Measurements from ENCODE around the gene ECEL1. TPM values are rescaled to one million over a fixed set of nuclear protein-coding genes. Genes with fewer than 3 reads are reported as not detected.
"Not testable (repeated sequence)": the region's sequence is repeated elsewhere in the genome, so short reads cannot be mapped to it uniquely, and the experiment has no call there.

The ECEL1 gene
- total RNA-seq, 2 donors from 2014 or later, result not detected

DNA sequence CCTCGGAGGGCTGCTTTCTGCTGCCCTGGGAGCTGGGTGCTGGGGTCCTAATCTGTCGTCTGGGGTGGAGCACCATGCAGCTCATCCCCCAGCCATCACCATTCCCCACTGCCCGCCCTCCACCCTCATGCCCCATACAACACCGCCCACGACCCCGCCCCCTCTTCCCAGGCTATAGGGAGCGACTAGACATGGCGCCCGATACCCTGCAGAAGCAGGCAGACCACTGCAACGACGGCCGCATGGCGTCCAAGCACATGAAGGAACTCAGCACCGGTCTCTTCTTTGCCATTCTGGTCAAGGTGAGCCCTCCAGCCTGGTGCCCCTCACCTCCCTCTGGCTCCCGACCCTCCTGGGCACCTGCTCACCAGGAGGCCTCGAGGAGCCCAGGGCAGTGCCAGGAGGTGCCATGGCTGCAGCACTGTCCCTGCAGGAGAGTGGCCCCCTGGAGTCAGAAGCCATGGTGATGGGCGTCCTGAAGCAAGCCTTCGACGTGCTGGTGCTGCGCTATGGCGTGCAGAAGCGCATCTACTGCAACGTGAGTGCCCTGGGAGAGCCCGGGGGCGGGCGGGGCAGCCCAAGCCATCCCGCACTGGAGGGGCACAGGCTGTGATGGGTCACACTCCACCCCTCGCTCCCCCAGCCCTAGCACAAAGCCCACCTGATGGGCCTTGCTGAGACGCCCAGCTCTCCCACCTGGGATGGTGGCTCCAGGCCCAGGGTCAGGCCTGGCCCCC lies 42.3 kb downstream of the ECEL1 start:
- not testable (repeated sequence) for H3K27ac Mint-ChIP-seq; H3K36me3 Mint-ChIP-seq; DNase-seq (ENCODE audit: low spot score in 2 of 2); ATAC-seq; H3K9me3 Mint-ChIP-seq

DNA sequence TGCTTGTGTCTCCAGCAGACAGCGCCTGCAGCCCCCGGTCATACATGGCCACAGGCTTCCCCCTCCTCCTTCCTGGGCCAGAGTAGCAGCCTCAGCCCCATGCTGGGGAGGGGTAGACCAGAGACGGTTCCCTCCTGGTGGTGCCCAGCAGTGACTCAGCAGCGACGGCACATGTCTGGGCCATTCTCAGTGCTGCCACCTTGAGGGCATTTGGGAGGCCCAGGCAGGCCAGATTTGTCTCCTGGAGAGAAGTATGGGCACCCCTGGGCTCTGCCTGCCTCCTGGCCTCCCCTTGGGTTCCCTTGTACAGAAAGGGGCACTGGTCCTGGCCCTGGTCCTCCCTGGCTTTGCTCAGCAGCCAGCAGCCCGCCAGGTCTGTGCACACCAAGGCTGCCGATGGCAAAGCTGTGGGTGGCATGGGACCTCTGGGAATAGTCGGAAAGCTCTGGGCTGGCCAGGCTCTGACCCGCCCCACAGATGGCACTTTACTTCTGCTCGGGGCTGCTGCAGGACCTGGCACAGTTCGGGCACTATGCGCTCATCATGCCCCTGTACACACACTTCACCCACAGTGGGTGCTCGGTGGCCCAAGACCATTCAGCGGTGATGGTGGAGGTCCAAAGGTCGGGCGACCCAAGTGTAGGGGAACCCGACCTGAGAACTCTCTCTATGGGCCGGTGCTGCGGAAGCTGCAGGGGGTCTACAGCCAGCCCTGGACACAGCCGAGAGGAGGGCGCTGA lies 43.1 kb downstream of the ECEL1 start:
- ATAC-seq, result peak; percentile 65 to 73
- peak in 1 of 2 donors; percentile 82 for DNase-seq (ENCODE audit: low spot score in 2 of 2)
- H3K9me3 Mint-ChIP-seq, result no peaks in the 10 kb centered on the region
- peak overlapping the region in 1 of 2 donors; percentile 72 for H3K27ac Mint-ChIP-seq
- no peaks in the 10 kb centered on the region for H3K36me3 Mint-ChIP-seq

DNA sequence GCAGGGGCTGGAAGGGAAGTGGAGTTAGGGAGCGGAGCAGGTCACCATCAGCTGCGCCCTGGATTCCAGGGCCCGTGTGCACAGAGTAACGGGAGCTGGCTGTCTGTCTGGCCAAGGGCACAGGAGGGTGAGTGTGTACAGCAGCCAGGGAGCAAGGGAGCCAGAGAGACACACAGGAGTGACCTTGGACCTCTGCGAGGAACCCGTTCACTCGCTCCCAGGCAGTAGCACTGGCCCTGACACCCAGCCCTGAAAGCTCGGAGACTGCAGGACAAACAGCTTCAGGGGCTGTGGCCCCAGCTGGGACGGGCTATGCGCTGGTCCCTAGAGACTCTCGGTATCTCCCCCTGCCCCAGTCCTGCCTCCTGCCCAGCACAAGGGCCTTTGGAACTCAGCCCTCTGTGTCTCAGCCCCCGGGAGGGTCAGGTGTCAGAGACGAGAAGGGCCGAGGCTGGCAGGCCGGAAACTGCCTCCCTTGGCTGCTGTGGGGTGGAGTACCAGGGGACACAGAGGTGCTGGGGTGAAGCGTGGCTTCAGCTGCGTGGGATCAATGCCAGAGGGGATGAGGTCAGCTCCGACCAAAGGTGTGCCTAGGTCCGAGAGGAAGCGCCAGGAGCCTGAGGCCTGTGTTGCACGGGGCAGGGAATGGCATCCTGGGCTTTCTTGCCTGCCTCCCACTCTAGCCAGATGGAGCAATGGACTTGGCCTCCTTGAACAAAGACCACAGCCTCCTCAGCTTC lies 43.8 kb downstream of the ECEL1 start:
- not testable (repeated sequence) for H3K36me3 Mint-ChIP-seq; ATAC-seq; H3K9me3 Mint-ChIP-seq; DNase-seq (ENCODE audit: low spot score in 2 of 2)
- peak overlapping the region in 1 of 2 donors; percentile 72 for H3K27ac Mint-ChIP-seq

DNA sequence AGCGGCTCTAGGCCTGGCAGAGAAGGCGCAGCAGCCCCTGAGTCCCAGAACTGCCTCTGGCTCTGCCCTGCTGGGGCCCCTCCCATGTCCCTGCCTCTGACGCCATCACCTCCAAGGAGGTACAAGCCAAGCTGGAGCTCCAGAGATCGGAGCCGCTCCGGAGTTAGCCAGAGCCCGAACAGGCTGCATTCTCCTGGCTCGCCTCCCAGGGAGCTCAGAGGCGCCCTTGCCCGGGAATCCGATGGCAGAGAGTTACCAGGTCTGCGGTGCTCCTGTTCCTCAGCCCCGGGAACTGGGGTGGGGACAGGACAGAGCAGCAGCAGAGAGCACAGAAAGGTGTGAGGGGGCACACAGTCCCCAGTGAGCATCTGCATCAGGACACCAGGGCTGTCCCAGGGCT lies 44.6 kb downstream of the ECEL1 start:
- not testable (repeated sequence) for H3K9me3 Mint-ChIP-seq; ATAC-seq; DNase-seq (ENCODE audit: low spot score in 2 of 2); H3K36me3 Mint-ChIP-seq; H3K27ac Mint-ChIP-seq

DNA sequence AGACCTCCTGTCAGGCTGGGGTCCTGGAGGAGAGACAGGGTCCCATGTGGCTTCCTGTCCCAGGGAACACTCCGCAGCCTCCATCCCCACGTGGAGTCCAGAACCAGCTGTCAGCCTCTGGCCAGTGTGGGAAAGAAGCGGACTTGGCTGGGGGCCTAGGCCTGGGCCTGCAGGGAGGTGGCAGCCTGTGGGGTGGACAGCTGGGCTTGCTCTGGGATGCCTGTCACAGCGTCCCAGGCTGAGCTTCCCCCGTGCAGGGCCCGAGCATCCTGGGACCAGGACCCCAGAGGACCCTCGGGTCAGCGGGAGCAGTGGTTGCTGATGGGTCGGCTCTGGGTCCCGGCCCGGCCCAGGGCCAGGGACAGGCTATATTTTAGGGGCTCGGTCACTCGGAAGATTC lies 45.2 kb downstream of the ECEL1 start:
- not testable (repeated sequence) for H3K9me3 Mint-ChIP-seq, ATAC-seq, H3K36me3 Mint-ChIP-seq

DNA sequence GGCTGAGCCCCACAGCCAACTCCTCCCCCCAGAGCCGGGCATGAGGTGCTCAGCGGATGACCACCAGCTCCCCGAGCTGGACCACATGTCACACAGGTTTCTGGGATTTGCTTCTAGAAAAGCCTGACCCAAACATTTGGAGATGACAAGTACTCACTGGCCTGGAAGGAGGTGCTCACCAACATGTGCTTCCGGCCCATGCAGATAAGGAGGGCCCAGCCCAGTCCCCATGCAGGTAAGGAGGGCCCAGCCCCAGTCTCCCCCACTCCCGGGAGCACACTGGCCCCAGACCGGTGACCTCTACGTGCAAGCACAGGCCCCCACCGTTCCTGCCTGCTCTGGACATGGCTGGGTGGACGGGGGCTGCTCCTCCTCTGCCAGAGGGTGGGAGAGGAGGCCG lies 45.7 kb downstream of the ECEL1 start:
- H3K9me3 Mint-ChIP-seq; DNase-seq (ENCODE audit: low spot score in 2 of 2); ATAC-seq; H3K36me3 Mint-ChIP-seq; H3K27ac Mint-ChIP-seq: not testable (repeated sequence)

More for the DNA sequence above, 45.2 kb downstream of the ECEL1 start:
- not testable (repeated sequence) for DNase-seq (ENCODE audit: low spot score in 2 of 2); H3K27ac Mint-ChIP-seq

DNA sequence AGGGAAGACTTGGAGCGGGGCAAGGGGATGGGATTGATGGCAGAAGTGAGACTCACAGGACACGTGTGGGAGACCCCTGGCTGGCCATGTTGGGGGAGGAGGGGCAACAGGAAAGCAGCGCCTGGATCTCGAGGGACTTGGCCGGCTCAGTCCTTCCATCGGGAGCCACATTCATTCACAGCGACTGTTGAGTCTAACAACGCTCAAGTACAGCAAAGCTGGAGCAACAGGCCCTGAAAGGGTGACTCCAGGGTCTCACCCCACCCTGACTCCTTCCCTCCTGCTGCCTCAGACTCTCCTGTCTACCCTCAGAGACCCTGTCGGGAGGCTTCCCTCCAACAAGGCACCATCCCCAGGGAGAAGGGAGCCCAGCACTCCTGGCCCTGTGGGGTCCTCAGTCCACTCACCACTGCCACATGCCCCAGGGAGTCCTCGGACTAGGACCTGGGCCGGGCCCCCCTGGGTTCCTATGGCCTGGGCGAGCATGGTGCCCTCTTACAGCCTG lies 46.4 kb downstream of the ECEL1 start:
- Mint-ChIP-seq H3K36me3 (no peaks in the 10 kb centered on the region), H3K27ac (no peak overlapping the region), H3K9me3 (no peaks in the 10 kb centered on the region)
- ATAC-seq, result no peak
- DNase-seq (ENCODE audit: low spot score in 2 of 2), result no peak

DNA sequence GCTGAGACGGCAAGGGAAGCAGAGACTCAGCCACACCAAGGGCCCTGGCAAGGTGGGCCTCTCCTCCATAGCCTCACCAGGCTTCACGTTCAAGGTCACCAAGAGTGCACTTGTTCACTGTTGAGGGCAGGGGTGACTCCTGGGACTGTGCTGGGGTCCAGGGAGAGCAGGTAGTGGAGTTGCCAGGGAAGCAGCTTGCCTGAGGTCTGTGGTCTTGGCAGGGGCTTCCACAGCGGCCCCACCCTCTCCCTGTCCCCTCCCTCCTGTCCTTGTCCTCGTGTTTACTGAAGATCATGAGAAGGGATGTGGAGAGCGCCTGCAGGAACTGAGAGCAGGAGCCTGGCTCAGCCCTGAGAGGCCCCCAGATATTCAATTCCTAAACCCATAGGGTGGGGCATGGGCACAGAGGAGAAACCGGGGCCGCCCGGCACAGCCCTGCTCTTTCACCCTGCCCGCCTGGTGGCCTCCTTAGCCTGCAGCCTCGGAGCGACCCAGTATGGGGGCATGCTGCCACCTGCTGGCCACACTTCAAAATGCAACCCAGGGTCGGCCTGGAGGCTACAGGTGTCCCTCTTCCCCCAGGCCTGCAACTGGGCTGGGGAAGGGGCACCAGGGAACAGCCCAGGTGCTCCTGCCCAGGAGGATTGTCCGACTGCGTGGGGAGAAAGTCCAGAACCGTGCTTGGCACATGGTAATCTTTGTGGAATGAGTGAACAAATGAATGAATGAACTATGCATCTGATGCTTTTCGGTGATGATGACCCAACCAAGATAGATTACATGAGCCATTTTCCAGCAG lies 47.2 kb downstream of the ECEL1 start:
- peak; percentile 81 to 97 for DNase-seq (ENCODE audit: low spot score in 2 of 2)
- ATAC-seq, result peak; percentile 85
- not testable (repeated sequence) for H3K36me3 Mint-ChIP-seq, H3K9me3 Mint-ChIP-seq, H3K27ac Mint-ChIP-seq

DNA sequence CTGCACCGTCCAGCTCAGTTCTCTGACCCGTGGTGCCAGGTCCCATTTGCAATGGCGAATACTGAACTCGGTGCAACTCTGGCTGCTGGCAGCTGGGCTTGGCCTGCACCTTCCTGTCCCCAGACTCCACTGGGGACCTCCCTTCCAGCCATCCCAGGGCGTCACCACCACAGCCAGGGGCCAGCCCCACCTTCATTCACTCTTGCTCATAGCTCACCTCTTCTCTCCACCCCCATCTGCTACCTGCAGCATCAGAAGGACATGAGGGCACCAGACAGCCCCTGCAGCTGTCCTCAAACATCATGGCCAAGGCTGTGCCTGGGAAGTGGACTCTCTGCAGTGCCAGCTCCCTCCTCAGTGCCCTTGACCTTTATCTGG lies 47.9 kb downstream of the ECEL1 start:
- DNase-seq (ENCODE audit: low spot score in 2 of 2) (no peak), ATAC-seq (peak; percentile 3 to 15)
- Mint-ChIP-seq H3K36me3 (no peaks in the 10 kb centered on the region), H3K9me3 (no peaks in the 10 kb centered on the region), H3K27ac (no peak overlapping the region)

DNA sequence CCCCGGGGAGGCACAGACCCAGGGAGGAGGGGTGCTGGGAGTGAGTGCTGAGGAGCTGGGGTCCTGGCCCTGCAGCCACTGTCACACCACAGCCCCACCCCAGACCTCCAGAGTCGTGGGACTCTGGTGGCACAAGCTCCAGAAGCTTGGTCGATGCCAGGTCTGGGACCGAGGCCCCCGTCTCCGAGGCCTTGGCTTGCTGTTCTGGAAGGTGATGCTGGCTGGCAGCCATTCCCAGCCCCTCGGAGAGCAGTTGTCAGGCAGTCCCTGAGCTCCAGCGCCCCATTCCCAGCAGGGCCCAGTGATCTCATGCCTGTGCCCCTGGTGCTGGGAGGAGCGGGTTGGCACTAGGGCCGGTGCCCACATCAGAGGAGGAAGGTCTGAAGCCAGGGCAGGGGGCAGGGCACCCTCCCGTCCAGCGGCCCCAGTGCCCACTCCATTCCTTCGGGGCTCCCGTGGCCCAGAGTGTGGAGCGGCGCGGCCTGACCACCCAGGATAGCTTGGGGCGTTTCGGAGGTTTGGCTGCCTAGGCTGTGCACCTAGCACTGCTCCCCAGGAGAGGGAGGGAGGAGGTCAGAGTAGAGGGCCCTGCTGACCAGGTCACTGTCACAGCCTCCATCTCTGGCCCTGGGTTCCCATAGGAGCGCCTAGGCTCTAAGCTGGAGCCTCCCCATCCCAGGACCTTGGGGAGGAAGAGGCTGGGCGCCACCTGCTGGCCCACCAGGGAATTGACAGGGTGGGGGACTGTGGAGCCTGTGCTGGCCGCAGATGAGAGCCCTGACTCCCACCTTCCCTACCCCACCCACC lies 48.5 kb downstream of the ECEL1 start:
- no peak overlapping the region for H3K27ac Mint-ChIP-seq
- DNase-seq (ENCODE audit: low spot score in 2 of 2), result no peak
- no peaks in the 10 kb centered on the region for H3K9me3 Mint-ChIP-seq
- H3K36me3 Mint-ChIP-seq, result no peaks in the 10 kb centered on the region
- peak; percentile 52 to 53 for ATAC-seq

DNA sequence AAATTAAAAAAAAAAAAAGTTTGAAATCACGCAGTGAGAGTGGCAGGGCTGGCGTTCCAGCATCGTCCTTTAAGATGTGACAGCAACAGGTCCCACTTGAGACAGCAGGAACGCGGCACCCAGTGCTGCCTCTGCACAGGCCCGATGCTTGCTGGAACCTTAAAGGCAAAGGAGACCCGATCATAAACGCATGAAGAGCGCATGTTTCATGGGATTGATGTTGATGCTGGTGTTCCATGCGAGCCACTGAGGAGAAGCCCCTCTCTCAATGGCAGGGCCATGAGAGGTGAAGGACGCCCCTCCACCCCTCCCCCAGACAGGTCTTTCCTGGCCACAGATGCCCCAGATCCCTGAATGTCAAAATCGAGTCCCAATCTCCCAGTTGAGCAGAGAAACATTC lies 49.5 kb downstream of the ECEL1 start:
- no peak for ATAC-seq
- no peaks in the 10 kb centered on the region for H3K36me3 Mint-ChIP-seq
- peak overlapping the region in 1 of 2 donors; percentile 22 for H3K27ac Mint-ChIP-seq

DNA sequence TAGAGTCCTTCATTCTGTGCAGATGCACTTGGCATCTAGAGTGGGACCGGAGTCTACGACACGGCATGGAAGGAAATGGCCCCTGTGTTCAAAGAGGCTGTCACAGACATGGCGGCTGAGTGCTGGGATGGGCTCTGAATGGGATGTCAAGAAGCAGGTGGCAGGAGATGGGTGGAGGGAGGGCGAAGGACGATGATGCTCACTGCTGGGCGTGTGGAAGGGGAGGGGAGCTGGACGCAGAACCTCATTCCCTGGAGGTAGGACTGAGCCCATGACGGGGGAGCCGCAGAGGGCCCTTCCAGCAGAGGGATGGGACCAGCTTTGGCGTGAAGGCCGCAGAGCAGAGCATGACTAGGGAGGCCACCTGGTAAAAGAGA lies 50.5 kb downstream of the ECEL1 start:
- DNase-seq (ENCODE audit: low spot score in 2 of 2) (peak in 1 of 2 donors; percentile 21), ATAC-seq (no peak)
- Mint-ChIP-seq H3K9me3 (no peaks in the 10 kb centered on the region), H3K27ac (no peak overlapping the region), H3K36me3 (no peaks in the 10 kb centered on the region)

More for the DNA sequence above, 49.5 kb downstream of the ECEL1 start:
- no peaks in the 10 kb centered on the region for H3K9me3 Mint-ChIP-seq
- no peak for DNase-seq (ENCODE audit: low spot score in 2 of 2)

DNA sequence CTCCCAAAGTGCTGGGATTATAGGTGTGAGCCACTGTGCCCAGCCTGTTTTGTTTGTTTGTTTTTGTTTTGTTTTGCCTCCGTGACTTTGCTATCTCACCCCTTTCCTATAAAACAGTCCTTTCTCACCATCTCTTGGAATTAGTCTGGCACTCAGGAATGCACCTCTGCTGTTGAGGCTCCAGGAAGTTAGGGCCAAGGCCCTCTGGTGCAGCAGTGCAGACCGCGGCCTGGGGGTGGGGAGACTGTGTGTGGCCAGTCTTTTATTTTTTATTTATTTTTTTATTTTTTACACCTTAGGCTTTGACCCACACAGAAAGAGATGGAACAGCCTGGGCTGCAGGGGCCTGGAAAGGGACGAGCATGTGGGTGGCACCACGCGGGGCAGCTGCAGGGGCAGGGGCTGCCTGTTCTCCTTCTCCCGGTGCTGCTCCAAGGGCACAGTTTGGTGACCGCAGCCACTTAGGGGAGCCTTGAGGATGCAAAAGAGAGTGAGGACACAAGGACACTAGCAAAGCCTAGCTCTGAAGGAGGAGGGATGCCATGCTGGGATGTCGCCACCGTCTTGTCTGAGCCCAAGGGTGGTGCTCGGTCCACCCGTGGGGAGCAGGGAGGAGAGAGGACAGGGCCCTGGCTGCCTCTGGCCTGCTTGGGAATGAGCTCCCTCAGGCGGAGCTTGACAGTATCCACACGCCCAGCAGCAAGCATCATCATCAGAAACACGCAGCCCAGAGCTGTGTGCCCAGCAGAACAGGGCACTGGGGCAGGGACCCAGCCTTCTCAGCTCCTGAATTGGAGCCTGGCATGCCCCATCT lies 51.0 kb downstream of the ECEL1 start:
- DNase-seq (ENCODE audit: low spot score in 2 of 2) (peak in 1 of 2 donors; percentile 37), ATAC-seq (no peak)
- no peaks in the 10 kb centered on the region for H3K9me3 Mint-ChIP-seq
- no peaks in the 10 kb centered on the region for H3K36me3 Mint-ChIP-seq
- no peak overlapping the region for H3K27ac Mint-ChIP-seq

DNA sequence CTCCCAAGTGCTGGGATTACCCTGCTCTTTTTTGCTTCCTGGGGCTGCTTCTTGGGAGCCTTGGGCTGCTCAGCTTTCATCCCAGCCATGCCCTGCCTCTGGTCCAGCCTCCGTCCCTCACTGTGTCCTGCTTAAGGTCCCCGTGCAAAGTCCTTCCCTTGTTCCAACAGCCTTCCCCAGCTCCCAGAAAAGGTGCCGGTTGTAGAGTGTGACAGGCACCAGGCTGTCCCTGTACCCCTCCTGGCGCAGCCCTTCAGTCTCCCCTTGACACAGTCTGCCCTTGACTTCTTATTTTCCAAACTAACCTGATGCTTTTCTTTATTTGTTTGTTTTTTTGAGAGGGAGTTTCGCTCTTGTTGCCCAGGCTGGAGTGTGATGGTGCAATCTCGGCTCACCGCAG lies 51.8 kb downstream of the ECEL1 start:
- peak in 1 of 2 donors; percentile 37 for DNase-seq (ENCODE audit: low spot score in 2 of 2)
- peak overlapping the region in 1 of 2 donors; percentile 20 for H3K27ac Mint-ChIP-seq
- ATAC-seq, result no peak
- H3K36me3 Mint-ChIP-seq, result no peaks in the 10 kb centered on the region
- H3K9me3 Mint-ChIP-seq, result no peaks in the 10 kb centered on the region

DNA sequence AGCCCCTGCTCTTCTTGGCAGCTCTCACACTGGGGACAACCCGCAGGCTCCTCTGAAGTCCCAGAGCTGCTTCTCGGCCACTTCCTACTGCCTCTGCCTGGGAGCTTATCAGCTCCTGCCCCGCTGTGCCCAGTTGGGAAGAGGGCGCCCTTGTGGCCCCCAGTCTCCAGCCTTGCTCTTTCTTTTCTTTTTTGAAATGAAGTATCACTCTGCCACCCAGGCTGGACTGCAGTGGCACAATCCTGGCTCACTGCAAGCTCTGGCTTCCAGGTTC lies 52.3 kb downstream of the ECEL1 start:
- ATAC-seq (no peak), DNase-seq (ENCODE audit: low spot score in 2 of 2) (no peak)
- no peaks in the 10 kb centered on the region for H3K36me3 Mint-ChIP-seq
- peak overlapping the region; percentile 20 to 33 for H3K27ac Mint-ChIP-seq
- no peaks in the 10 kb centered on the region for H3K9me3 Mint-ChIP-seq
